Vagina (tissue), 2 donors: ENCODE results near the gene TNFSF15. TPM values are rescaled to one million over a fixed set of nuclear protein-coding genes. Genes with fewer than 3 reads are reported as not detected.

Source experiments
- DNase-seq, 2 donors: peaks; one replicate each; pipeline ENCODE4 v3.0.0-alpha.2; 2017; ENCODE audit errors: extremely low spot score in 2 of 2
- H3K27ac ChIP-seq: fragments of 200-600 bp; sonication (generic); one replicate; pipeline ENCODE4 v1.5.1; 2019
- H3K27me3 ChIP-seq: fragments of 200-600 bp; sonication (generic); one replicate; pipeline ENCODE4 v1.5.1; 2019
- H3K36me3 ChIP-seq, 2 donors: fragments of 200-600 bp; sonication (generic); one replicate each; pipeline ENCODE4 v1.5.1; 2017 to 2019
- H3K4me1 ChIP-seq: fragments of 200-600 bp; sonication (generic); one replicate; pipeline ENCODE4 v1.5.1; 2019
- H3K4me3 ChIP-seq, 2 donors: fragments of 200-600 bp; sonication (generic); 1 replicate in 1 of 2; 2 replicates in 1 of 2; pipeline ENCODE4 v1.5.1; 2016 to 2019
- H3K9me3 ChIP-seq: fragments of 200-600 bp; sonication (generic); one replicate; pipeline ENCODE4 v1.5.1; 2019
- POLR2A ChIP-seq, 2 donors: fragments of 450-650 bp; IDR thresholded peaks; one replicate each; pipeline ENCODE4 v1.6.1; 2017; ENCODE audit warnings: antibody characterized with exemption in 2 of 2, mild to moderate bottlenecking in 2 of 2, moderate library complexity in 2 of 2
- POLR2AphosphoS5 ChIP-seq, 2 donors: sonication (generic); formaldehyde crosslinking; IDR thresholded peaks; one replicate each; pipeline ENCODE4 v1.9.0; 2017; ENCODE audit warnings: antibody characterized with exemption in 2 of 2, mild to moderate bottlenecking in 2 of 2, low read depth in 1 of 2; ENCODE audit not compliant: insufficient read depth in 1 of 2
- intact Hi-C: fragments of 100-400 bp; cut with DNase I; formaldehyde crosslinking; loops from one replicate; pipeline ENCODE4 v1.15.1; 2023
- total RNA-seq: library from RNA; depleted of rRNA; stranded (reverse); fragments of >200 nt; gene quantifications from one replicate; pipeline ENCODE4 v1.2.3, GENCODE V29; 2016
- TF ChIP-seq, protein P1 (sequence below), 3 experiments: fragments of 450-650 bp in 2 of 3; fragments of 200-600 bp in 1 of 3; sonication (generic) in 1 of 3; IDR thresholded peaks; one replicate each; pipeline ENCODE4 v1.5.1; 2017 to 2019; ENCODE audit warnings: antibody characterized with exemption in 3 of 3, mild to moderate bottlenecking in 2 of 3, moderate library complexity in 2 of 3

TNFSF15 gene
- total RNA-seq, 1 donor from 2014 or later, result 0.74 TPM

DNA sequence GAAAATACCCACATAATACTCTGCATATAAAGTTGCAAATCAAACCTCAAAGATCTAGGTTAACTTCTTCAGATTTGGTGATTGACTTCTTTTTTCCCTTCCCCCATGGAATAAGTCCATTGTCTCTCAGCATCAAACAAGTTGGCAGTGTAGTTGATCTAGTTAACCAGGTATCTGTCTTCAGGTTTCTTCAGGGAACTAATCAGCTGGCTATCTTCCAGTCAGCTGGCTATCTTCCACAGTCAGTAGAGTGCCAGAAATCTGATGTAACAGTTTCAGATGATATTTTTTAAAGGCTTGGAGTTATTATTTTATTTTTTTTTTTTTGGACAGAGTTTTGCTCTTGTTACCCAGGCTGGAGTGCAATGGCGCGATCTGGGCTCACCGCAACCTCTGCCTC, 16.8 kb downstream of the TNFSF15 start:
- no peak for DNase-seq
- intact Hi-C loops, result no loop called here
- no peaks in the 10 kb centered on the region for H3K9me3 ChIP-seq
- peaks cover 5% of the 10 kb centered on the region for H3K4me1 ChIP-seq
- H3K27ac ChIP-seq, result no peak overlapping the region
- H3K27me3 ChIP-seq, result no peaks in the 10 kb centered on the region
- no peaks in the 10 kb centered on the region for H3K36me3 ChIP-seq
- TF ChIP-seq POLR2A (IDR thresholded peaks at IDR 0.05) (no peak), POLR2AphosphoS5 (IDR thresholded peaks at IDR 0.05; ENCODE audit: insufficient read depth in 1 of 2, low read depth in 1 of 2) (no peak)
- TF ChIP-seq, protein P1, sequence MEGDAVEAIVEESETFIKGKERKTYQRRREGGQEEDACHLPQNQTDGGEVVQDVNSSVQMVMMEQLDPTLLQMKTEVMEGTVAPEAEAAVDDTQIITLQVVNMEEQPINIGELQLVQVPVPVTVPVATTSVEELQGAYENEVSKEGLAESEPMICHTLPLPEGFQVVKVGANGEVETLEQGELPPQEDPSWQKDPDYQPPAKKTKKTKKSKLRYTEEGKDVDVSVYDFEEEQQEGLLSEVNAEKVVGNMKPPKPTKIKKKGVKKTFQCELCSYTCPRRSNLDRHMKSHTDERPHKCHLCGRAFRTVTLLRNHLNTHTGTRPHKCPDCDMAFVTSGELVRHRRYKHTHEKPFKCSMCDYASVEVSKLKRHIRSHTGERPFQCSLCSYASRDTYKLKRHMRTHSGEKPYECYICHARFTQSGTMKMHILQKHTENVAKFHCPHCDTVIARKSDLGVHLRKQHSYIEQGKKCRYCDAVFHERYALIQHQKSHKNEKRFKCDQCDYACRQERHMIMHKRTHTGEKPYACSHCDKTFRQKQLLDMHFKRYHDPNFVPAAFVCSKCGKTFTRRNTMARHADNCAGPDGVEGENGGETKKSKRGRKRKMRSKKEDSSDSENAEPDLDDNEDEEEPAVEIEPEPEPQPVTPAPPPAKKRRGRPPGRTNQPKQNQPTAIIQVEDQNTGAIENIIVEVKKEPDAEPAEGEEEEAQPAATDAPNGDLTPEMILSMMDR (IDR thresholded peaks at IDR 0.05), result no peak
- no peak overlapping the region for H3K4me3 ChIP-seq

DNA sequence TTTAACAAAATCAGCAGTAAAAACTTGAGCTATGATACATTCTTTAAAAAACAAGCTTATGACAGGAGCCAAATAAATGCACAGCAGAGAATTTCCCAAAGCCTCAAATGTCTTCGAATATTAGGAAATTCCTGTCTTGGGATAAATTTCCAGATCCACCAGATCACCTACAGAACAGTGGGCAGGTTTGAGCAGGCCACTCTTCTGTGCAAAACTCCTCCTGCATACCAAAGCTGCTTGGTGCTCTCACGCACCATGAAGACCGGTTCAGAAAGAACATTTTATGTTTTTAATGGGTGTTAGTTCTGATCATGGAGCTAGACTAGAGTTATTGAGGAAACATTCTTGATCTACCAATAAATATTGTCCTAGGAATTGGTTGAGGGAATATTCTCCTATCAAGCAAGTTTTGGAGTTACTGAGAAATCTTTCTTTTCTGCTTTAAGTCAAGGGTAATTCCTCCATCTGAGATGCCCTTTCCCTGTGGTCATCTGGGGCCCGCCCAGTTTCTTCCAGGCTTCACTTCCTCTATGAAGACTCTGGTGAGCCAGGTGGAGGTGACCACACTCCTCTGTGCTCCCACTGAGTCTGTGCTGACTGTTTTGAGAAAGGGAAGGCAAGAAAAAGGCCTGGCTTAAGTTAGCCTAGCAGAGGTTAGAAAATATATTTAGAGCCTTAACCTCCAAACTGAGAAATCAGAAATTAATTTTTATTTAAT, 17.9 kb downstream of the TNFSF15 start:
- H3K4me3 ChIP-seq, result no peak overlapping the region
- peak in 1 of 2 donors; percentile 56 for DNase-seq
- TF ChIP-seq POLR2AphosphoS5 (IDR thresholded peaks at IDR 0.05; ENCODE audit: insufficient read depth in 1 of 2, low read depth in 1 of 2) (no peak), POLR2A (IDR thresholded peaks at IDR 0.05) (no peak)
- TF ChIP-seq, protein P1 (IDR thresholded peaks at IDR 0.05), result no peak
- H3K27me3 ChIP-seq, result no peaks in the 10 kb centered on the region
- no peaks in the 10 kb centered on the region for H3K9me3 ChIP-seq
- intact Hi-C loops, result no loop called here
- peaks cover 5% of the 10 kb centered on the region for H3K4me1 ChIP-seq
- H3K27ac ChIP-seq, result no peak overlapping the region
- H3K36me3 ChIP-seq, result no peaks in the 10 kb centered on the region

DNA sequence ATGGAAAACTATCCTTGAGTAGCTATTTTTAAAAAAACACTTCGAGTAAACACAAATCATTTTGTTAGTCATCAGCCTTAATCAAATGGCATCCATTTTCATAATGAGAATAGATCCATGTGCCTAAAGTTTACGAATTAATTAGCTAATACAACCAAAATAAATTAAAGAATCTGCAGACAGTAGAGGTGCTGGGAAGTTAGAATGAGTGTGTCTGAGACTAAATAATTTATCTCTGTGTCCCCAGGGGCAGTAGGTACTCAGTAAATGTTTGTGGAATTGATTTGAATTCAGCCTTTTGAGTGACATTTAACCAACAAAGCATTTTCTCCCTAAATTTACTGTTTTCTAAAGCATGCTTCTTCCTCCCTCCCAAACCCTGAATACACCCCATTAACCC, 18.6 kb downstream of the TNFSF15 start:
- intact Hi-C loops, result no loop called here
- H3K36me3 ChIP-seq, result no peaks in the 10 kb centered on the region
- no peak overlapping the region for H3K4me3 ChIP-seq
- no peaks in the 10 kb centered on the region for H3K9me3 ChIP-seq
- no peaks in the 10 kb centered on the region for H3K27me3 ChIP-seq
- no peak for DNase-seq
- TF ChIP-seq POLR2AphosphoS5 (IDR thresholded peaks at IDR 0.05; ENCODE audit: insufficient read depth in 1 of 2, low read depth in 1 of 2) (no peak), POLR2A (IDR thresholded peaks at IDR 0.05) (no peak)
- TF ChIP-seq, protein P1 (IDR thresholded peaks at IDR 0.05), result no peak
- peaks cover 5% of the 10 kb centered on the region for H3K4me1 ChIP-seq
- no peak overlapping the region for H3K27ac ChIP-seq

DNA sequence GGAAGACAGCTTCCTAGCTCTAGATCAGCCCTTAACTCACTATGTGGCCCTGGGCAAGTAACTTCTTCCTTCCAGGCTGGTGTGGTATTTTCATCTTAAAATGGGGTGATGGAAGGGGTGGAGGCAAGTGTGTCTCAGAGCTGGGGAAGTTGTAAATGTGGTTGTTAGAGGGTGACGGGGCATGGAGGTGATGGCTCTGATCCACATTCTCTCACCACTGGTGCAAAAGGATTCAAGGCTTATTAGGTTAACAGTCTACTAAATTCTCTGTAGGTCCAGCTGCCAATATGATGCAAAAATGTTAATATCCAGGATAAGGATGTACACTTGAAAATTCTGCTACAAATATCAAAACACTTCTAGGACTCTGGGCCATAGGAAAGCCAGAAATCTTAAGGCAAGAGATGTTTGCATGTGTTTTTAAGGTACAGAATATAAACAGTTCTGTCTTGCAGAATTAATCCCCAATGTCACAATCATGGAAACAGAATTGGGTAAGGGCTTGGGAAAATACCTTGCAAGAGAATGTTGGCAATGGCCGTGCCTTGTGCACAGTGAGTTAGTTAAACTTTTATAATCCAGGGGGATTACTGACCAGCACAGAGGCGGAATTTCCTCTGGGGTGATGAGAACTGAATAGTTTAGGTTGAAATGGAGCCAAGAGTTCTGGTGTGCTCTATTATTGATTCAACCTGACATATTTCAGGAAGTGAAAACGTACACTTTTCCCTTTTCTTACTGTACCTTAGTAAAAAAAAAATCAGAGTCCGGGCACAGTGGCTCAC, 19.8 kb downstream of the TNFSF15 start:
- TF ChIP-seq POLR2A (IDR thresholded peaks at IDR 0.05), result no peak
- TF ChIP-seq, protein P1 (IDR thresholded peaks at IDR 0.05), result no peak
- intact Hi-C loops, result no loop called here
- H3K27me3 ChIP-seq, result no peaks in the 10 kb centered on the region
- peaks cover 5% of the 10 kb centered on the region for H3K4me1 ChIP-seq
- no peaks in the 10 kb centered on the region for H3K36me3 ChIP-seq
- DNase-seq, result peak in 1 of 2 donors; percentile 49
- no peak overlapping the region for H3K4me3 ChIP-seq
- no peak overlapping the region for H3K27ac ChIP-seq
- no peaks in the 10 kb centered on the region for H3K9me3 ChIP-seq
